GM12878 (cell line): ENCODE results near the gene PACS2. TPM values are rescaled to one million over a fixed set of nuclear protein-coding genes. Genes with fewer than 3 reads are reported as not detected.

Experiments
- ATAC-seq: fragments of 200-7000 bp; cut with Tn5 transposase; 3 replicates; pipeline ENCODE4 v1.9.1; 2020; ENCODE audit warnings: mild to moderate bottlenecking, moderate library complexity
- BruUV-seq: library from RNA; stranded (reverse); fragments of 400-500 nt; replicated peaks from 2 replicates; lab custom pipeline; 2021; lab: Mats Ljungman, UMichigan
- CTCF ChIA-PET: fragments of 300-600 bp; sonication (Branson Sonifier 250); formaldehyde crosslinking; extraction: SDS; loops from one replicate; lab custom pipeline; 2021; ENCODE audit warnings: inconsistent platforms; lab: Yijun Ruan, JAX
- POLR2A ChIA-PET: fragments of 350-600 bp; formaldehyde crosslinking; extraction: SDS; loops from one replicate; lab custom pipeline; 2021; ENCODE audit warnings: inconsistent platforms; lab: Charles Lee
- RAD21 ChIA-PET: fragments of 300-600 bp; sonication (Branson Sonifier 250); formaldehyde crosslinking; loops from one replicate; lab custom pipeline; 2023; ENCODE audit warnings: antibody characterized with exemption; ENCODE audit not compliant: unreplicated experiment; lab: Charles Lee
- SMC1A ChIA-PET: fragments of 300-600 bp; sonication (Branson Sonifier 250); formaldehyde crosslinking; loops from one replicate; lab custom pipeline; 2023; ENCODE audit not compliant: unreplicated experiment, uncharacterized antibody; lab: Charles Lee
- DNase-seq: peaks from one replicate; pipeline ENCODE4 v3.0.0-alpha.2; 2011; ENCODE audit warnings: low read depth, low spot score
- FAIRE-seq: peaks from 3 replicates; lab custom pipeline; 2011; peaks lifted over from hg19 to GRCh38; lab: Jason Lieb, UNC
- H2AFZ ChIP-seq: 2 replicates; pipeline ENCODE4 v1.6.0; 2011; ENCODE audit warnings: low read depth, low read length, control low read depth; ENCODE audit not compliant: control insufficient read depth
- H3K27ac ChIP-seq: 2 replicates; pipeline ENCODE4 v1.5.1; 2011; ENCODE audit warnings: control low read depth; ENCODE audit not compliant: control insufficient read depth, insufficient read depth
- H3K27me3 ChIP-seq, 2 experiments: replicated peaks in 1 of 2; 2 replicates each; pipeline versions ENCODE4 v1.6.0 to v1.6.1; 2011; ENCODE audit warnings: low read length in 1 of 2; ENCODE audit not compliant: control insufficient read depth in 2 of 2, insufficient read depth in 2 of 2
- H3K36me3 ChIP-seq, 2 experiments: 2 replicates each; pipeline ENCODE4 v1.5.1; 2011; ENCODE audit warnings: low read length in 1 of 2; ENCODE audit not compliant: control insufficient read depth in 2 of 2, insufficient read depth in 2 of 2
- H3K4me1 ChIP-seq: 2 replicates; pipeline ENCODE4 v1.6.1; 2011; ENCODE audit warnings: mild to moderate bottlenecking, low read length, moderate library complexity, mixed read lengths; ENCODE audit not compliant: control insufficient read depth, insufficient read depth
- H3K4me2 ChIP-seq: 2 replicates; pipeline ENCODE4 v1.6.0; 2011; ENCODE audit warnings: control low read depth; ENCODE audit not compliant: control insufficient read depth, insufficient read depth
- H3K4me3 ChIP-seq: fragments of 200-600 bp; sonication (generic); 2 replicates; pipeline ENCODE4 v1.5.1; 2016
- H3K79me2 ChIP-seq: 2 replicates; pipeline ENCODE4 v1.6.0; 2011; ENCODE audit warnings: low read length; ENCODE audit not compliant: control insufficient read depth, insufficient read depth
- H3K9ac ChIP-seq: 2 replicates; pipeline ENCODE4 v1.8.0; 2011; ENCODE audit warnings: low read length, control low read depth, mixed read lengths; ENCODE audit not compliant: control insufficient read depth, insufficient read depth
- H3K9me3 ChIP-seq: replicated peaks from 3 replicates; pipeline ENCODE4 v1.5.1; 2011; ENCODE audit warnings: mild to moderate bottlenecking, low read length; ENCODE audit not compliant: control insufficient read depth, insufficient read depth
- H4K20me1 ChIP-seq: 2 replicates; pipeline ENCODE4 v1.6.0; 2011; ENCODE audit not compliant: control insufficient read depth, insufficient read depth
- BRCA1 ChIP-seq: IDR thresholded peaks from 2 replicates; pipeline ENCODE4 v1.6.1; 2011; ENCODE audit warnings: low read depth, low read length, improper control_type of control experiment
- CREM ChIP-seq: IDR thresholded peaks from 2 replicates; pipeline ENCODE4 v1.6.1; 2014; ENCODE audit warnings: antibody characterized with exemption, low read depth
- FOXK2 ChIP-seq: fragments of 450-650 bp; IDR thresholded peaks from 2 replicates; pipeline ENCODE4 v1.6.1; 2017; ENCODE audit warnings: mild to moderate bottlenecking, moderate library complexity
- IKZF1 ChIP-seq: fragments of 450-650 bp; conservative IDR thresholded peaks from 2 replicates; pipeline ENCODE4 v1.6.1; 2017; ENCODE audit warnings: antibody characterized with exemption, mild to moderate bottlenecking
- MYC ChIP-seq: IDR thresholded peaks from 2 replicates; pipeline ENCODE4 v1.6.1; 2011; ENCODE audit warnings: mild to moderate bottlenecking, low read length, moderate library complexity, inconsistent platforms; ENCODE audit not compliant: insufficient read depth, insufficient replicate concordance, insufficient read length, severe bottlenecking
- NFYA ChIP-seq: IDR thresholded peaks from 2 replicates; pipeline ENCODE4 v1.6.1; 2011; ENCODE audit warnings: low read depth, mild to moderate bottlenecking, low read length, improper control_type of control experiment, borderline replicate concordance
- NRF1 ChIP-seq: conservative IDR thresholded peaks from 2 replicates; pipeline ENCODE4 v1.6.1; 2011; ENCODE audit warnings: mild to moderate bottlenecking, low read depth, low read length, improper control_type of control experiment
- RELA ChIP-seq: fragments of 450-650 bp; IDR thresholded peaks from 2 replicates; pipeline ENCODE4 v1.8.0; 2014; ENCODE audit warnings: borderline replicate concordance; ENCODE audit not compliant: partially characterized antibody
- RUNX3 ChIP-seq: IDR thresholded peaks from 2 replicates; pipeline ENCODE4 v1.6.1; 2012; ENCODE audit warnings: low read length, inconsistent platforms
- SPI1 ChIP-seq: IDR thresholded peaks from 2 replicates; pipeline ENCODE4 v1.6.1; 2011; ENCODE audit warnings: low read depth, mild to moderate bottlenecking, low read length, moderate library complexity, borderline replicate concordance; ENCODE audit not compliant: insufficient read depth
- STAT3 ChIP-seq: IDR thresholded peaks from 2 replicates; pipeline ENCODE4 v1.6.1; 2011; ENCODE audit warnings: low read depth, low read length, improper control_type of control experiment
- TARDBP ChIP-seq: IDR thresholded peaks from 2 replicates; pipeline ENCODE4 v1.6.1; 2016; ENCODE audit warnings: borderline replicate concordance
- ZBED1 ChIP-seq: IDR thresholded peaks from 2 replicates; pipeline ENCODE4 v1.6.1; 2016; ENCODE audit warnings: borderline replicate concordance
- ZNF24 ChIP-seq: fragments of 450-650 bp; IDR thresholded peaks from 2 replicates; pipeline ENCODE4 v1.6.1; 2017; ENCODE audit warnings: antibody characterized with exemption, mild to moderate bottlenecking
- WGBS: methylation state at CpG from one replicate; pipeline ENCODE4 v1.1.6; 2016; ENCODE audit warnings: low lambda C conversion rate; ENCODE audit not compliant: insufficient replicate concordance, insufficient coverage; ENCODE audit errors: missing lambda C conversion rate; 5-methylcytosine and 5-hydroxymethylcytosine counted together
- in situ Hi-C: fragments of 300-500 bp; cut with MboI; formaldehyde crosslinking; loops from 9 replicates; pipeline ENCODE4 v1.14.3; 2018; ENCODE audit warnings: mixed read lengths
- intact Hi-C: fragments of 100-400 bp; cut with micrococcal nuclease; formaldehyde crosslinking; loops from one replicate; pipeline ENCODE4 v1.14.2; 2022; ENCODE audit not compliant: unreplicated experiment
- polyA plus RNA-seq, 11 experiments: library from polyadenylated mRNA; depleted of rRNA in 4 of 11; unstranded in 6 of 11; stranded (reverse) in 5 of 11; fragments of >200 nt; fragmentation: Nextera tagmentation in 4 of 11; fragmentation: Illumina TruSeq in 1 of 11; extraction: Ambion mirVana in 4 of 11; extraction: Trizol in 1 of 11; gene quantifications; 1 replicate in 1 of 11; 2 replicates in 10 of 11; pipeline versions ENCODE4 v1.2.1 to v1.2.3, GENCODE V29; 2011 to 2016; ENCODE audit warnings: inconsistent platforms in 2 of 11, missing spikeins in 2 of 11, low read depth in 1 of 11
- total RNA-seq, 4 experiments: library from RNA; depleted of rRNA in 3 of 4; stranded (reverse); fragments of >200 nt in 3 of 4; fragmentation: Illumina TruSeq in 1 of 4; extraction: Trizol in 1 of 4; gene quantifications; 2 replicates each; pipeline versions ENCODE4 v1.2.1 to v1.2.3, GENCODE V29; 2013 to 2021
- TF ChIP-seq, protein P1 (sequence below): fragments of 450-650 bp; IDR thresholded peaks from 2 replicates; pipeline ENCODE4 v1.6.1; 2014; ENCODE audit warnings: mild to moderate bottlenecking
- TF ChIP-seq, protein P2 (sequence below): fragments of 450-650 bp; IDR thresholded peaks from 2 replicates; pipeline ENCODE4 v1.6.1; 2017; ENCODE audit warnings: mild to moderate bottlenecking

PACS2 gene
- total and polyA plus RNA-seq, 10 of the 15 experiments (the other 5 are each of a cell fraction or from before 2014, with no cell fraction given) = 0.21 to 37.3 (median 9.4) TPM

DNA sequence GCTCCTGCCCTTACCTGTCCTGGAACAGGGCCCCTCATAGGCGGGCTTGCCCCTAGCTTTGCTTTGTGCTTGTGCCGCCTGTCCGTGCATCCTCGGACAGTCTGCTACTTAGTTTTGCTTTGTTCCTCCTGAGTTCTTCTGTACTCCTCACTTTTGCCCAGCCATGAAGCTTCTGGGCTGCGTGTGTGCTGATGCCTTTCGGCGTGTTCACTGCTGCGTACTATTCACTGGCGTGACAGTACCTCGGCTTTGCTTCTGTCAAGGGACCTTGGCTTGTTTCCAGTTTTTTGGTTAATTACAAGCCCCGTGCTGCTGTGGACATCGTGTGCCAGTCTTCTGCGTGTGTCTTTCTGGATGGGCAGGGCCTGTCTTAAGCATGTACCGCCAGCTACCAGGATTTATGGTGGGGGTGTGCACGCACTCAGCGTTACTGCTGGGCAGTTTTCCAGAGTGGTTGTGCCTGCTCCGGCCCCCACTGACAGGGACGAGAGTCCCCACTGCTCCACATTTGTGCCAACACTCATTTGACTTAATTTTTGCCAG is 2.5 kb downstream of the PACS2 start:
- no peaks in the 10 kb centered on the region for H3K27me3 ChIP-seq
- no peak overlapping the region for H3K9ac ChIP-seq
- DNase-seq (no peak), ATAC-seq (no peak)
- H3K27ac ChIP-seq = no peak overlapping the region
- POLR2A ChIA-PET = interaction anchor here (1.0 kb wide), 1 partner anchor 16 kb away, joined by 8 read pairs; the partner anchor contains the start of gene BRF1
- in situ Hi-C loops = no loop called here
- TF ChIP-seq STAT3 (no peak), RUNX3 (0 out of 2 replicates have a peak, but pooled peaks have one; percentile 5)
- TF ChIP-seq, all 136 proteins: peak for 1
- H4K20me1 ChIP-seq = no peaks in the 10 kb centered on the region
- SMC1A ChIA-PET = no interaction called here
- RAD21 ChIA-PET = no interaction called here
- 0 out of 2 replicates have a peak overlapping the region, but pooled peaks have one; percentile 97 for H3K4me2 ChIP-seq
- H3K79me2 ChIP-seq = peaks cover 4% of the 10 kb centered on the region; the same call in 1 of the 2 replicates
- 88% methylated on average over 18 of the region's 18 CpGs for WGBS
- H2AFZ ChIP-seq = no peak overlapping the region
- BruUV-seq = TSS peak; percentile 48
- no peaks in the 10 kb centered on the region; a peak in 1 of 4 replicates for H3K36me3 ChIP-seq
- FAIRE-seq = no peak
- H3K9me3 ChIP-seq = no peaks in the 10 kb centered on the region
- H3K4me3 ChIP-seq = no peak overlapping the region
- intact Hi-C loops = no loop called here
- peaks cover 10% of the 10 kb centered on the region for H3K4me1 ChIP-seq
- CTCF ChIA-PET = no interaction called here

DNA sequence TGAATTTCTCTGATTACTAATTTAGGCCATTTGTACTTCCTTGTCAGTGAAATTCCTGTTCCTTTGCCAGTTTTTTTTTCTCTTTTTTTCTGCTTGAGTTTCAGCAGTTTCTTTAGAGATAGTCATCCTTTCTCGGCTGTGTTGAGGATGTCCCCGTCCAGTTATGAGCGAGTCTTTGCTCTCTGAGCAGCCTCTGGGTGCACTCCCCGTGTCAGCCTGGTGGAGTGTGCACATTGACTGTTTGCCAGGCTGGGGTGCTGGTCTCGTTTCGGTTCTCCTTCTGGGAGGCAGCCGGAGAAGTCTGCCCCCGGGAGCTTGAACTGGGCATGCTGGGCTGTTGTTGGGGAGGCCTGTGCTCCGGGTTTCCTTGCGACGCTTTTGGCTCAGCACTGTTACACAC is 3.0 kb downstream of the PACS2 start:
- ChIA-PET RAD21 (no interaction called here), SMC1A (no interaction called here), CTCF (no interaction called here), POLR2A (interaction anchor here (1.0 kb wide), 1 partner anchor 17 kb away, joined by 8 read pairs; the partner anchor contains the start of gene BRF1)
- FAIRE-seq (no peak), ATAC-seq (0 out of 3 replicates have a peak, but pooled peaks have one; percentile 15), DNase-seq (no peak)
- Histone ChIP-seq H4K20me1 (no peaks in the 10 kb centered on the region), H3K4me3 (no peak overlapping the region), H3K4me2 (no peak overlapping the region), H3K79me2 (peaks cover 4% of the 10 kb centered on the region; the same call in 1 of the 2 replicates), H3K9me3 (no peaks in the 10 kb centered on the region), H3K4me1 (peaks cover 10% of the 10 kb centered on the region), H3K36me3 (no peaks in the 10 kb centered on the region; a peak in 1 of 4 replicates), H3K27me3 (no peaks in the 10 kb centered on the region), H3K9ac (no peak overlapping the region), H3K27ac (no peak overlapping the region), H2AFZ (no peak overlapping the region)
- WGBS = 56% methylated on average over 11 of the region's 11 CpGs
- in situ Hi-C loops (no loop called here), intact Hi-C loops (no loop called here)
- no TSS peak for BruUV-seq
- TF ChIP-seq BRCA1 = no peak
- TF ChIP-seq, protein P1, sequence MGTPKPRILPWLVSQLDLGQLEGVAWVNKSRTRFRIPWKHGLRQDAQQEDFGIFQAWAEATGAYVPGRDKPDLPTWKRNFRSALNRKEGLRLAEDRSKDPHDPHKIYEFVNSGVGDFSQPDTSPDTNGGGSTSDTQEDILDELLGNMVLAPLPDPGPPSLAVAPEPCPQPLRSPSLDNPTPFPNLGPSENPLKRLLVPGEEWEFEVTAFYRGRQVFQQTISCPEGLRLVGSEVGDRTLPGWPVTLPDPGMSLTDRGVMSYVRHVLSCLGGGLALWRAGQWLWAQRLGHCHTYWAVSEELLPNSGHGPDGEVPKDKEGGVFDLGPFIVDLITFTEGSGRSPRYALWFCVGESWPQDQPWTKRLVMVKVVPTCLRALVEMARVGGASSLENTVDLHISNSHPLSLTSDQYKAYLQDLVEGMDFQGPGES = no peak
- no peak for TF ChIP-seq IKZF1
- TF ChIP-seq TARDBP = no peak
- TF ChIP-seq, protein P2, sequence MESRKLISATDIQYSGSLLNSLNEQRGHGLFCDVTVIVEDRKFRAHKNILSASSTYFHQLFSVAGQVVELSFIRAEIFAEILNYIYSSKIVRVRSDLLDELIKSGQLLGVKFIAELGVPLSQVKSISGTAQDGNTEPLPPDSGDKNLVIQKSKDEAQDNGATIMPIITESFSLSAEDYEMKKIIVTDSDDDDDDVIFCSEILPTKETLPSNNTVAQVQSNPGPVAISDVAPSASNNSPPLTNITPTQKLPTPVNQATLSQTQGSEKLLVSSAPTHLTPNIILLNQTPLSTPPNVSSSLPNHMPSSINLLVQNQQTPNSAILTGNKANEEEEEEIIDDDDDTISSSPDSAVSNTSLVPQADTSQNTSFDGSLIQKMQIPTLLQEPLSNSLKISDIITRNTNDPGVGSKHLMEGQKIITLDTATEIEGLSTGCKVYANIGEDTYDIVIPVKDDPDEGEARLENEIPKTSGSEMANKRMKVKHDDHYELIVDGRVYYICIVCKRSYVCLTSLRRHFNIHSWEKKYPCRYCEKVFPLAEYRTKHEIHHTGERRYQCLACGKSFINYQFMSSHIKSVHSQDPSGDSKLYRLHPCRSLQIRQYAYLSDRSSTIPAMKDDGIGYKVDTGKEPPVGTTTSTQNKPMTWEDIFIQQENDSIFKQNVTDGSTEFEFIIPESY = no peak
- no peak for TF ChIP-seq ZNF24
- no peak for TF ChIP-seq FOXK2
- no peak for TF ChIP-seq ZBED1
- no peak for TF ChIP-seq NRF1
- no peak for TF ChIP-seq MYC
- no peak for TF ChIP-seq CREM
- TF ChIP-seq RELA = no peak
- no peak for TF ChIP-seq SPI1
- no peak for TF ChIP-seq NFYA
